ENCODE measurements around the gene SLC51B. TPM values are rescaled to one million over a fixed set of nuclear protein-coding genes. Genes with fewer than 3 reads are reported as not detected.

The SLC51B gene
- total and polyA plus RNA-seq, 10 donors: 0.09 TPM; not detected in 9

GRCh38 chr15:65049418-65049840, 4.2 kb downstream of the SLC51B start:
- H3K27me3 ChIP-seq (replicated peaks in 1 of 7): no peaks in the 10 kb centered on the region
- intact Hi-C loops (cut with DNase I; ENCODE audit: low total_unique reads): no loop called here
- no peaks in the 10 kb centered on the region for H3K9me3 ChIP-seq
- peak; percentile 94 for DNase-seq
- no peak overlapping the region for H3K27ac ChIP-seq
- TF ChIP-seq CTCF (IDR thresholded peaks at IDR 0.05 in 8 of 11, conservative IDR thresholded peaks at IDR 0.05 in 3 of 11): no peak
- no peak for TF ChIP-seq POLR2A (IDR thresholded peaks at IDR 0.05)
- peak in 2 of 3 donors; percentile 60 to 61 for TF ChIP-seq POLR2AphosphoS5 (IDR thresholded peaks at IDR 0.05)
- WGBS, 5 donors: 3 to 13% (median 5%) methylated on average over 15 to 19 of the region's 19 CpGs
- H3K4me3 ChIP-seq: peak overlapping the region; percentile 11 to 66 (median 33)
- H3K36me3 ChIP-seq: peaks cover 0 to 4% (median 0%) of the 10 kb centered on the region in 6 donors
- peaks cover 13 to 32% (median 18%) of the 10 kb centered on the region in 6 donors for H3K4me1 ChIP-seq

GRCh38 chr15:65050270-65050669, 5.1 kb downstream of the SLC51B start:
- Histone ChIP-seq H3K4me1 (peaks cover 13 to 37% (median 18%) of the 10 kb centered on the region in 6 donors), H3K9me3 (no peaks in the 10 kb centered on the region), H3K36me3 (peaks cover 0 to 4% (median 0%) of the 10 kb centered on the region in 6 donors), H3K27me3 (replicated peaks in 1 of 7) (no peaks in the 10 kb centered on the region), H3K4me3 (no peak overlapping the region), H3K27ac (no peak overlapping the region)
- DNase-seq: no peak
- no peak for TF ChIP-seq CTCF (IDR thresholded peaks at IDR 0.05 in 8 of 11, conservative IDR thresholded peaks at IDR 0.05 in 3 of 11)
- no peak for TF ChIP-seq POLR2A (IDR thresholded peaks at IDR 0.05)
- no peak for TF ChIP-seq POLR2AphosphoS5 (IDR thresholded peaks at IDR 0.05)
- intact Hi-C loops (cut with DNase I; ENCODE audit: low total_unique reads): loop anchor here (10.0 kb wide), 1 partner anchor 225 kb away; no protein-coding TSS in a partner anchor
- 22 to 42% (median 28%) methylated on average over 4 of the region's 4 CpGs for WGBS, 5 donors

- Histone ChIP-seq H3K36me3 (peaks cover 0 to 7% (median 0%) of the 10 kb centered on the region in 6 donors), H3K27me3 (replicated peaks in 1 of 7) (no peaks in the 10 kb centered on the region), H3K4me3 (no peak overlapping the region), H3K27ac (no peak overlapping the region), H3K9me3 (no peaks in the 10 kb centered on the region), H3K4me1 (peaks cover 13 to 35% (median 18%) of the 10 kb centered on the region in 6 donors)
- no peak for DNase-seq
- 89 to 95% (median 93%) methylated on average over 2 of the region's 2 CpGs for WGBS, 5 donors
- intact Hi-C loops (cut with DNase I; ENCODE audit: low total_unique reads): loop anchor here (10.0 kb wide), 1 partner anchor 224 kb away; no protein-coding TSS in a partner anchor
- TF ChIP-seq POLR2A (IDR thresholded peaks at IDR 0.05): no peak
- TF ChIP-seq CTCF (IDR thresholded peaks at IDR 0.05 in 8 of 11, conservative IDR thresholded peaks at IDR 0.05 in 3 of 11): no peak
- TF ChIP-seq POLR2AphosphoS5 (IDR thresholded peaks at IDR 0.05): no peak
Observed at GRCh38 chr15:65051266-65051665, 6.1 kb downstream of the SLC51B start.

GRCh38 chr15:65052956-65053355, 7.8 kb downstream of the SLC51B start:
- intact Hi-C loops (cut with DNase I; ENCODE audit: low total_unique reads): loop anchor here (10.0 kb wide), 1 partner anchor 222 kb away; no protein-coding TSS in a partner anchor
- WGBS, 5 donors: 84 to 93% (median 89%) methylated on average over 2 of the region's 2 CpGs
- Histone ChIP-seq H3K9me3 (no peaks in the 10 kb centered on the region), H3K4me3 (no peak overlapping the region), H3K27ac (no peak overlapping the region), H3K27me3 (replicated peaks in 1 of 7) (no peaks in the 10 kb centered on the region), H3K36me3 (peaks cover 0 to 8% (median 0%) of the 10 kb centered on the region in 6 donors), H3K4me1 (peaks cover 13 to 35% (median 18%) of the 10 kb centered on the region in 6 donors)
- DNase-seq: no peak
- TF ChIP-seq POLR2A (IDR thresholded peaks at IDR 0.05) (no peak), CTCF (IDR thresholded peaks at IDR 0.05 in 8 of 11, conservative IDR thresholded peaks at IDR 0.05 in 3 of 11) (no peak), POLR2AphosphoS5 (IDR thresholded peaks at IDR 0.05) (no peak)

Measured in spleen (tissue), 11 donors.